ENCODE results near the gene SLC30A1. TPM values are rescaled to one million over a fixed set of nuclear protein-coding genes. Genes with fewer than 3 reads are reported as not detected.
A peak's percentile ranks its signal among the peaks of the same experiment; 100 is the strongest.
"Not testable (repeated sequence)": the region's sequence is repeated elsewhere in the genome, so short reads cannot be mapped to it uniquely, and the experiment has no call there.

SLC30A1 gene
- total and polyA plus RNA-seq, 2 experiments from 2014 or later: 23.0 to 46.9 TPM

DNA sequence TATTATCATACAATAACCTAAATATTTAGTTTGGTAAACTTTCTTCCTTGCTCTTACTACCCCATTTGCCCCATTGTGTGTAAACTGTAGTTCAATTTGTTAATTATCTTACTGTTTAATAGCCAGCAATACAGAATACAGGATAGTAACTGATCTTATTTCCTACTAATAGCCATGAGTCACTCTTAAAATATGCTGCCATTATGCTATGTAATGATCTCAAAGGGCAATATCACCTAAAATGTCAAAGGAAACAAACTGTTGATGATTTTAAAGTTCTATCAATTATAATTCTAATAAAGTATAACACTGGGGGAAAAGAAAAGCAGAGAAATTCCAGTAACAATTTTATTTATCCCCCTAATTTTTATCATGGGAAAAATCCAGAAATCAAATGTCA is 4.3 kb downstream of the SLC30A1 start:
- in situ Hi-C loops (cut with MboI): no loop called here
- H2AFZ ChIP-seq: no peak overlapping the region
- TF ChIP-seq EZH2 (IDR thresholded peaks at IDR 0.05; ENCODE audit: insufficient read depth, poor library complexity, severe bottlenecking) (no peak), EZH2phosphoT487 (IDR thresholded peaks at IDR 0.05; ENCODE audit: insufficient read depth, low read depth) (no peak)
- peaks cover 41% of the 10 kb centered on the region for H3K4me1 ChIP-seq (ENCODE audit: insufficient read depth)
- H4K20me1 ChIP-seq (ENCODE audit: insufficient read depth): peaks cover 44% of the 10 kb centered on the region; the same call in 1 of the 2 replicates
- H3K4me3 ChIP-seq: peak overlapping the region; percentile 95
- H3K9ac ChIP-seq: peak overlapping the region; percentile 25; the same call in 1 of the 2 replicates
- no peaks in the 10 kb centered on the region for H3K9me3 ChIP-seq (ENCODE audit: low read depth)
- peaks cover 74% of the 10 kb centered on the region for H3K79me2 ChIP-seq (ENCODE audit: insufficient read depth)
- H3K9me2 ChIP-seq (ENCODE audit: insufficient read depth): no peaks in the 10 kb centered on the region
- H3F3A ChIP-seq (ENCODE audit: insufficient read depth): peaks cover 38% of the 10 kb centered on the region
- peak; percentile 50 for DNase-seq
- peaks cover 46% of the 10 kb centered on the region for H3K36me3 ChIP-seq (ENCODE audit: low read depth)
- no peak overlapping the region for H3K27ac ChIP-seq
- H3K27me3 ChIP-seq (replicated peaks; ENCODE audit: insufficient read depth): no peaks in the 10 kb centered on the region
- H3K4me2 ChIP-seq (ENCODE audit: unreplicated experiment): peak overlapping the region; percentile 85

DNA sequence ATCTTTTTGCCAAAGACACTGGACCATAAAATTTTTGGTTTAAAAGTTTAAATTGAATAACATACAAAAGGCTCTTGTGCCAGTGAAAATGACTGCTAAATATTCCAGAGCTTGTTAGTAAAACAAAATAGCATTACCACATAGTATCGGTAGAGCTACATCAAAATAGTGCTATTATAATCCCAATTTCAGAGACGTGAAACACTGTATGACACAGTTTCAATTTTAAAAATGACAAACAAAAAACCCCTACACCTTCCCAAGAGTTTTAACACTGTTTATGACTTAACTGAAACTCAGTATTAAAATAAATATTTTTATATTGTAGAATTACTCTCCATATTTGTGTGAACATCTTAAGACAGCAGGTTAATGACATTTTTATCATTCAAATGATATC is 7.0 kb downstream of the SLC30A1 start:
- Histone ChIP-seq H3K27me3 (replicated peaks; ENCODE audit: insufficient read depth) (no peaks in the 10 kb centered on the region), H3K4me2 (ENCODE audit: unreplicated experiment) (no peak overlapping the region), H3K4me1 (ENCODE audit: insufficient read depth) (peaks cover 39% of the 10 kb centered on the region), H3K9me2 (ENCODE audit: insufficient read depth) (no peaks in the 10 kb centered on the region), H3K27ac (no peak overlapping the region), H4K20me1 (ENCODE audit: insufficient read depth) (peaks cover 44% of the 10 kb centered on the region; the same call in 1 of the 2 replicates), H3K9ac (no peak overlapping the region), H3K4me3 (no peak overlapping the region), H3K36me3 (ENCODE audit: low read depth) (peaks cover 46% of the 10 kb centered on the region), H2AFZ (no peak overlapping the region), H3K79me2 (ENCODE audit: insufficient read depth) (peaks cover 56% of the 10 kb centered on the region), H3F3A (ENCODE audit: insufficient read depth) (peaks cover 35% of the 10 kb centered on the region), H3K9me3 (ENCODE audit: low read depth) (no peaks in the 10 kb centered on the region)
- no peak for TF ChIP-seq EZH2phosphoT487 (IDR thresholded peaks at IDR 0.05; ENCODE audit: insufficient read depth, low read depth)
- TF ChIP-seq EZH2 (IDR thresholded peaks at IDR 0.05; ENCODE audit: insufficient read depth, poor library complexity, severe bottlenecking): no peak
- WGBS, 2 experiments (ENCODE audit: low coverage in 1 of 2, low lambda C conversion rate in 2 of 2, missing lambda C conversion rate in 2 of 2): 62 to 64% methylated on average over 2 of the region's 2 CpGs
- no peak for DNase-seq
- in situ Hi-C loops (cut with MboI): no loop called here

DNA sequence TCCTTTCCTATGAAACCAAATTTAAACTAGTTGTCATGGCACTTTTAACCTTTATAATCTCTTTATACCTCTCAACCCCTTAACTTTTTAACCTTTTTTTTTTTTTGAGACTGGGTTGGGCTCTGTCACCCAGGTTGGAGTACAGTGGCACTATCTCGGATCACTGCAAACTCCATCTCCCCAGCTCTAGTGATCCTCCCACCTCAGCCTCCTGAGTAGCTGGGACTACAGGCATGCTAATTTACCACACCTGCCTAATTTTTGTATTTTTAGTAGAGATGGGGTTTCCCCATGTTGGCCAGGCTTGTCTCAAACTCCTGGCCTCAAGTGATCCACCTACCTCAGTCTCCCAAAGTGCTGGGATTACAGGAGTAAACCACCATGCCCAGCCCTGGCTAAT is 8.6 kb downstream of the SLC30A1 start:
- H3K4me2 ChIP-seq (ENCODE audit: unreplicated experiment); in situ Hi-C loops (cut with MboI); H3K4me3 ChIP-seq; H3K9me3 ChIP-seq (ENCODE audit: low read depth); H3K9me2 ChIP-seq (ENCODE audit: insufficient read depth); H3K27me3 ChIP-seq (replicated peaks; ENCODE audit: insufficient read depth); DNase-seq; H3K9ac ChIP-seq; H3K27ac ChIP-seq; H2AFZ ChIP-seq: not testable (repeated sequence)
- peaks cover 31% of the 10 kb centered on the region; the same call in 1 of the 2 replicates for H4K20me1 ChIP-seq (ENCODE audit: insufficient read depth)
- WGBS, 2 experiments (ENCODE audit: low coverage in 1 of 2, low lambda C conversion rate in 2 of 2, missing lambda C conversion rate in 2 of 2): 27 to 68% methylated on average over 1 of the region's 1 CpG
- H3K79me2 ChIP-seq (ENCODE audit: insufficient read depth): peaks cover 40% of the 10 kb centered on the region
- H3F3A ChIP-seq (ENCODE audit: insufficient read depth): peaks cover 35% of the 10 kb centered on the region
- peaks cover 41% of the 10 kb centered on the region for H3K36me3 ChIP-seq (ENCODE audit: low read depth)
- H3K4me1 ChIP-seq (ENCODE audit: insufficient read depth): peaks cover 32% of the 10 kb centered on the region

DNA sequence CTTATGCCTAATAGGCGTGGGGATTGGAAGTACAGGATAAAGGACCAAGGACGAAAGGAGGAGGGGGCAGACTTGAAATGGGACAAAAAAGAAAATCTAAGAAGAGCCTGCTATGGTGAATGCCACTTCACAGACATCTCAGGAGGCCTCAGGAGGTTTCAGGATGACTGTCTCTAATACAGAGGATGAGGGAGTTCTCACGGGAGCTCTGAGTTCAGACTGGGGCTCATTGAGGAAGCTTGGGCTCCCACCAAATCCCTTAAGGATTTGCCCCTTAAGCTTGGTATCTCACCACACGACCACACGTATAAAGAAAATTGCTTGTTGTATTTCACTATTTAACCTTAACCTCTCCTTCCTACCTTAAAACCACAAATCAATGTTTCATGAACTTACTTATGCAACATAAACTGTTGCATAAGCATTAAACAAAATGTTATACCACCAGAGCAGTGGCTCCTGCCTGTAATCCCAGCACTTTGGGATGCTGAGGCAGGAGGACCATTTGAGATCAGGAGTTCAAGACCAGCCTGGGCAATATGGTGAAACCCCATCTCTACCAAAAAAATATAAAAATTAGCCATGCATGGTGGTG is 12.4 kb downstream of the SLC30A1 start:
- Histone ChIP-seq H3K4me3 (no peak overlapping the region), H3K79me2 (ENCODE audit: insufficient read depth) (peaks cover 2% of the 10 kb centered on the region; the same call in 1 of the 2 replicates), H3K4me2 (ENCODE audit: unreplicated experiment) (no peak overlapping the region), H3K36me3 (ENCODE audit: low read depth) (peaks cover 3% of the 10 kb centered on the region), H3K27ac (no peak overlapping the region), H4K20me1 (ENCODE audit: insufficient read depth) (peaks cover 3% of the 10 kb centered on the region; the same call in 1 of the 2 replicates), H3K4me1 (ENCODE audit: insufficient read depth) (no peaks in the 10 kb centered on the region), H2AFZ (no peak overlapping the region), H3K9me2 (ENCODE audit: insufficient read depth) (no peaks in the 10 kb centered on the region), H3K9ac (no peak overlapping the region), H3K27me3 (replicated peaks; ENCODE audit: insufficient read depth) (no peaks in the 10 kb centered on the region), H3K9me3 (ENCODE audit: low read depth) (no peaks in the 10 kb centered on the region), H3F3A (ENCODE audit: insufficient read depth) (peaks cover 18% of the 10 kb centered on the region)
- TF ChIP-seq EZH2 (IDR thresholded peaks at IDR 0.05; ENCODE audit: insufficient read depth, poor library complexity, severe bottlenecking) (no peak), EZH2phosphoT487 (IDR thresholded peaks at IDR 0.05; ENCODE audit: insufficient read depth, low read depth) (no peak)
- no peak for DNase-seq
- WGBS, 2 experiments (ENCODE audit: low coverage in 1 of 2, low lambda C conversion rate in 2 of 2, missing lambda C conversion rate in 2 of 2): 53 to 56% methylated on average over 5 of the region's 5 CpGs
- in situ Hi-C loops (cut with MboI): no loop called here

DNA sequence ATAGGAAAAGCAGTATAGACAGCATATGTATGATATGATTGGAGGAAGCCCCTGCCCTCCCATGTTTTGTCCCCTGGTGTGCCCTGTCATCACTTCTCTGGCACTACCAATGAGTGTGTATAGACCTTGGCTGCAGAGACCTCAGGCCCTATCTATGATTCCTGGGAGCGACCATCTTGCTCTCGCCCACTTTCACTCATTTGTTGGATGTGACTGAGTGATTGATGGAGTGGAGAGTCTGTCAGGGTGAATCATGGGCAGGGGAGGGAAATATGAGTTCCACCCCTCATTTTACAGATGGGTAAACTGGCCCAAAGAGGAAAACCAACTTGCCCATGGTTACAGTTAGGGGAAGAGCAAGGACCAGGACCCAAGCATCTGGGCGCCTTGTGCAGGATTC is 14.9 kb downstream of the SLC30A1 start:
- in situ Hi-C loops (cut with MboI): no loop called here

More for the DNA sequence above, 14.9 kb downstream of the SLC30A1 start:
- H3K4me3 ChIP-seq: no peak overlapping the region
- 85 to 94% methylated on average over 3 of the region's 3 CpGs for WGBS, 2 experiments (ENCODE audit: low coverage in 1 of 2, low lambda C conversion rate in 2 of 2, missing lambda C conversion rate in 2 of 2)
- H3K9me3 ChIP-seq (ENCODE audit: low read depth): no peaks in the 10 kb centered on the region
- H3F3A ChIP-seq (ENCODE audit: insufficient read depth): no peaks in the 10 kb centered on the region
- no peaks in the 10 kb centered on the region for H3K4me1 ChIP-seq (ENCODE audit: insufficient read depth)
- H3K36me3 ChIP-seq (ENCODE audit: low read depth): no peaks in the 10 kb centered on the region
- H3K4me2 ChIP-seq (ENCODE audit: unreplicated experiment): no peak overlapping the region
- H3K9ac ChIP-seq: no peak overlapping the region
- TF ChIP-seq EZH2 (IDR thresholded peaks at IDR 0.05; ENCODE audit: insufficient read depth, poor library complexity, severe bottlenecking): no peak
- no peaks in the 10 kb centered on the region for H3K9me2 ChIP-seq (ENCODE audit: insufficient read depth)
- no peak overlapping the region for H2AFZ ChIP-seq
- no peaks in the 10 kb centered on the region for H4K20me1 ChIP-seq (ENCODE audit: insufficient read depth)
- H3K27me3 ChIP-seq (replicated peaks; ENCODE audit: insufficient read depth): no peaks in the 10 kb centered on the region
- no peak for DNase-seq
- H3K79me2 ChIP-seq (ENCODE audit: insufficient read depth): no peaks in the 10 kb centered on the region
- H3K27ac ChIP-seq: no peak overlapping the region
